HEK293T (cell line): ENCODE measurements around the gene THUMPD1.

ENCODE experiments used
- ARNT ChIP-seq: fragments of 450-650 bp; IDR thresholded peaks from 2 replicates; pipeline ENCODE4 v1.6.1; 2017; ENCODE audit warnings: mild to moderate bottlenecking
- BHLHE40 ChIP-seq: fragments of 450-650 bp; IDR thresholded peaks from 2 replicates; pipeline ENCODE4 v1.6.1; 2016; ENCODE audit warnings: mild to moderate bottlenecking, moderate library complexity, borderline replicate concordance
- ELF4 ChIP-seq: fragments of 450-650 bp; IDR thresholded peaks from 2 replicates; pipeline ENCODE4 v1.6.1; 2017; ENCODE audit warnings: antibody characterized with exemption
- FOXA1 ChIP-seq: fragments of 450-650 bp; IDR thresholded peaks from 2 replicates; pipeline ENCODE4 v1.6.1; 2016; ENCODE audit warnings: mild to moderate bottlenecking
- FOXK2 ChIP-seq: fragments of 450-650 bp; IDR thresholded peaks from 2 replicates; pipeline ENCODE4 v1.6.1; 2016; ENCODE audit warnings: mild to moderate bottlenecking
- FOXM1 ChIP-seq: fragments of 450-650 bp; IDR thresholded peaks from 2 replicates; pipeline ENCODE4 v1.6.1; 2017; ENCODE audit warnings: mild to moderate bottlenecking, borderline replicate concordance
- HDGF ChIP-seq: fragments of 450-650 bp; IDR thresholded peaks from 2 replicates; pipeline ENCODE4 v1.6.1; 2017; ENCODE audit warnings: antibody characterized with exemption, borderline replicate concordance
- L3MBTL2 ChIP-seq: fragments of 450-650 bp; conservative IDR thresholded peaks from 2 replicates; pipeline ENCODE4 v1.6.1; 2016; ENCODE audit warnings: mild to moderate bottlenecking
- LEF1 ChIP-seq: fragments of 450-650 bp; IDR thresholded peaks from 2 replicates; pipeline ENCODE4 v1.6.1; 2017; ENCODE audit warnings: mild to moderate bottlenecking, borderline replicate concordance
- NFRKB ChIP-seq: fragments of 450-650 bp; IDR thresholded peaks from 2 replicates; pipeline ENCODE4 v1.6.1; 2016; ENCODE audit warnings: mild to moderate bottlenecking, moderate library complexity
- SP1 ChIP-seq: fragments of 450-650 bp; IDR thresholded peaks from 2 replicates; pipeline ENCODE4 v1.6.1; 2017
- SUZ12 ChIP-seq: fragments of 450-650 bp; IDR thresholded peaks from 2 replicates; pipeline ENCODE4 v1.6.1; 2016; ENCODE audit warnings: mild to moderate bottlenecking
- ZNF384 ChIP-seq: fragments of 450-650 bp; IDR thresholded peaks from 2 replicates; pipeline ENCODE4 v1.6.1; 2016
- TF ChIP-seq, protein P1 (sequence below): fragments of 450-650 bp; IDR thresholded peaks from 2 replicates; pipeline ENCODE4 v1.6.1; 2016

DNA sequence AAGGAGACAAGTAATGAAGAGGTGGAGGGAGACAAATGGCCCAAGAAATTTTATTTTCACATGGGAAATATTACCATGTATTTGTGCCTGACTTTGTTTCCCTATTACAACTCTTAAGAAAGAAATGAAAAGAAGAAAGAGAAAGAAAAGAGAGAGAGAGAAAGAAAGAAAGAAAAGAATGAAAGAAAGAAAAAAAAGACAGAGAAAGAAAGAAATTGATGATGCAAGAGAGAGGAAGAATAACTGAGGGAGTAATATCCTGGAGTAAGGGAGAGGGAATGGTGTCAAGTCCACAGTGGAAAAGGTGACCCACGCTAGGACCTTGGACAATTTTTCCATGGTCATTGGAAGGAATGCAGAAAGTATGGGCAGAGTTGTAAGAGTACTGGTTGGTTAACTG lies 12.1 kb upstream of the THUMPD1 start:
- TF ChIP-seq SUZ12, result no peak
- TF ChIP-seq FOXK2, result no peak
- no peak for TF ChIP-seq ELF4
- no peak for TF ChIP-seq FOXA1
- no peak for TF ChIP-seq BHLHE40
- no peak for TF ChIP-seq NFRKB
- no peak for TF ChIP-seq ZNF384
- TF ChIP-seq, protein P1, sequence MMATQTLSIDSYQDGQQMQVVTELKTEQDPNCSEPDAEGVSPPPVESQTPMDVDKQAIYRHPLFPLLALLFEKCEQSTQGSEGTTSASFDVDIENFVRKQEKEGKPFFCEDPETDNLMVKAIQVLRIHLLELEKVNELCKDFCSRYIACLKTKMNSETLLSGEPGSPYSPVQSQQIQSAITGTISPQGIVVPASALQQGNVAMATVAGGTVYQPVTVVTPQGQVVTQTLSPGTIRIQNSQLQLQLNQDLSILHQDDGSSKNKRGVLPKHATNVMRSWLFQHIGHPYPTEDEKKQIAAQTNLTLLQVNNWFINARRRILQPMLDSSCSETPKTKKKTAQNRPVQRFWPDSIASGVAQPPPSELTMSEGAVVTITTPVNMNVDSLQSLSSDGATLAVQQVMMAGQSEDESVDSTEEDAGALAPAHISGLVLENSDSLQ, result no peak
- no peak for TF ChIP-seq SP1
- TF ChIP-seq FOXM1, result no peak
- no peak for TF ChIP-seq ARNT
- no peak for TF ChIP-seq LEF1
- TF ChIP-seq HDGF, result no peak
- no peak for TF ChIP-seq L3MBTL2
